OCI-LY3 (cell line): ENCODE measurements around the gene ANKRD44.
"Not testable (repeated sequence)": the region's sequence is repeated elsewhere in the genome, so short reads cannot be mapped to it uniquely, and the experiment has no call there.

ENCODE experiments used
- H2AFZ ChIP-seq: fragments of 200-600, 300-600 bp; shearing (Covaris generic); 2 replicates; pipeline ENCODE4 v1.6.0; 2014; ENCODE audit warnings: antibody characterized with exemption, low read depth, low read length
- H3K27ac ChIP-seq: fragments of 200-600, 300-600 bp; sonication (generic); 2 replicates; pipeline ENCODE4 v1.5.1; 2014; ENCODE audit warnings: mild to moderate bottlenecking, low read length, moderate library complexity, mixed read lengths
- H3K27me3 ChIP-seq: fragments of 200-600, 300-600 bp; sonication (generic); 2 replicates; pipeline ENCODE4 v1.6.1; 2014; ENCODE audit warnings: low read depth, low read length, mixed read lengths
- H3K36me3 ChIP-seq: fragments of 200-600, 300-600 bp; sonication (generic); replicated peaks from 2 replicates; pipeline ENCODE3; 2014; ENCODE audit warnings: low read depth, low read length, mixed read lengths
- H3K4me1 ChIP-seq: fragments of 300-600, 200-600 bp; sonication (generic); 2 replicates; pipeline ENCODE4 v1.6.1; 2014; ENCODE audit warnings: low read length, mixed read lengths
- H3K4me2 ChIP-seq: fragments of 200-600, 300-600 bp; sonication (generic); 2 replicates; pipeline ENCODE4 v1.6.1; 2014; ENCODE audit warnings: low read length, mixed read lengths
- H3K4me3 ChIP-seq: fragments of 300-600, 200-600 bp; sonication (generic); 2 replicates; pipeline ENCODE4 v1.5.1; 2014; ENCODE audit warnings: antibody characterized with exemption, mild to moderate bottlenecking, low read length, moderate library complexity
- H3K79me2 ChIP-seq: fragments of 300-600, 200-600 bp; shearing (Covaris generic); 2 replicates; pipeline ENCODE4 v1.6.1; 2014; ENCODE audit warnings: mild to moderate bottlenecking, low read length, mixed read lengths
- H3K9ac ChIP-seq: fragments of 300-600, 200-600 bp; shearing (Covaris generic); 2 replicates; pipeline ENCODE4 v1.6.0; 2014; ENCODE audit warnings: mild to moderate bottlenecking, low read length, moderate library complexity
- H3K9me3 ChIP-seq: fragments of 200-600, 300-600 bp; shearing (Covaris generic); 2 replicates; pipeline ENCODE4 v1.6.1; 2014; ENCODE audit warnings: low read length, mixed read lengths; ENCODE audit not compliant: insufficient read depth
- H4K20me1 ChIP-seq: fragments of 200-600, 300-600 bp; sonication (generic); 2 replicates; pipeline ENCODE4 v1.6.1; 2016; ENCODE audit warnings: low read length, mixed read lengths; ENCODE audit not compliant: insufficient read depth
- EZH2phosphoT487 ChIP-seq: fragments of 200-600 bp; shearing (Covaris generic); IDR thresholded peaks from 2 replicates; pipeline ENCODE4 v1.6.1; 2018; ENCODE audit warnings: antibody characterized with exemption, mixed run types, low read depth
- TF ChIP-seq, protein P1 (sequence below): fragments of 200-600, 300-600 bp; sonication (generic); IDR thresholded peaks from 2 replicates; pipeline ENCODE4 v1.5.1; 2014; ENCODE audit warnings: antibody characterized with exemption, low read length, low read depth

The ANKRD44 gene

DNA sequence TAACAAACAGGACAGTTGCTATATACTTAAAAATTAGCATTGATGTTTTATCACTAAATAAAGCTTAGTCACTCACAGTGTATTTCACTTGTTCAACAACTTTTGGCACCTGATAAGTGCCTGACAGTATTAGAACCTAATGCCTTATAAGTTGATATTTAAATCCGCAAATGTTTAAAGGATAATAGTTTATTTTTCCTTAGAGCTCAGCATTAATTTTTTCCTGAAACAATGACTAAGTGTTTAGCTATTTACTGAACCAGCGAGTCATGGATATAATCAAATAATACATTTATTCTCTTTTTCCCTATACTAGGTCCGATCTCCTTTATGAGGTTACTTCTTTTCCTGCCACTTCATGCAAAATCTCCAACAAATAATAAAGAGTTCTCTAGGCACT, 238.0 kb downstream of the ANKRD44 start:
- Histone ChIP-seq H3K79me2 (no peaks in the 10 kb centered on the region), H3K9me3 (no peaks in the 10 kb centered on the region), H3K27me3 (no peaks in the 10 kb centered on the region), H3K9ac (no peak overlapping the region), H3K4me1 (no peaks in the 10 kb centered on the region), H3K36me3 (peaks cover 3% of the 10 kb centered on the region), H3K4me3 (no peak overlapping the region), H4K20me1 (no peaks in the 10 kb centered on the region), H3K4me2 (no peak overlapping the region), H3K27ac (no peak overlapping the region), H2AFZ (no peak overlapping the region)
- TF ChIP-seq, protein P1, sequence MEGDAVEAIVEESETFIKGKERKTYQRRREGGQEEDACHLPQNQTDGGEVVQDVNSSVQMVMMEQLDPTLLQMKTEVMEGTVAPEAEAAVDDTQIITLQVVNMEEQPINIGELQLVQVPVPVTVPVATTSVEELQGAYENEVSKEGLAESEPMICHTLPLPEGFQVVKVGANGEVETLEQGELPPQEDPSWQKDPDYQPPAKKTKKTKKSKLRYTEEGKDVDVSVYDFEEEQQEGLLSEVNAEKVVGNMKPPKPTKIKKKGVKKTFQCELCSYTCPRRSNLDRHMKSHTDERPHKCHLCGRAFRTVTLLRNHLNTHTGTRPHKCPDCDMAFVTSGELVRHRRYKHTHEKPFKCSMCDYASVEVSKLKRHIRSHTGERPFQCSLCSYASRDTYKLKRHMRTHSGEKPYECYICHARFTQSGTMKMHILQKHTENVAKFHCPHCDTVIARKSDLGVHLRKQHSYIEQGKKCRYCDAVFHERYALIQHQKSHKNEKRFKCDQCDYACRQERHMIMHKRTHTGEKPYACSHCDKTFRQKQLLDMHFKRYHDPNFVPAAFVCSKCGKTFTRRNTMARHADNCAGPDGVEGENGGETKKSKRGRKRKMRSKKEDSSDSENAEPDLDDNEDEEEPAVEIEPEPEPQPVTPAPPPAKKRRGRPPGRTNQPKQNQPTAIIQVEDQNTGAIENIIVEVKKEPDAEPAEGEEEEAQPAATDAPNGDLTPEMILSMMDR, result no peak
- TF ChIP-seq EZH2phosphoT487, result no peak

DNA sequence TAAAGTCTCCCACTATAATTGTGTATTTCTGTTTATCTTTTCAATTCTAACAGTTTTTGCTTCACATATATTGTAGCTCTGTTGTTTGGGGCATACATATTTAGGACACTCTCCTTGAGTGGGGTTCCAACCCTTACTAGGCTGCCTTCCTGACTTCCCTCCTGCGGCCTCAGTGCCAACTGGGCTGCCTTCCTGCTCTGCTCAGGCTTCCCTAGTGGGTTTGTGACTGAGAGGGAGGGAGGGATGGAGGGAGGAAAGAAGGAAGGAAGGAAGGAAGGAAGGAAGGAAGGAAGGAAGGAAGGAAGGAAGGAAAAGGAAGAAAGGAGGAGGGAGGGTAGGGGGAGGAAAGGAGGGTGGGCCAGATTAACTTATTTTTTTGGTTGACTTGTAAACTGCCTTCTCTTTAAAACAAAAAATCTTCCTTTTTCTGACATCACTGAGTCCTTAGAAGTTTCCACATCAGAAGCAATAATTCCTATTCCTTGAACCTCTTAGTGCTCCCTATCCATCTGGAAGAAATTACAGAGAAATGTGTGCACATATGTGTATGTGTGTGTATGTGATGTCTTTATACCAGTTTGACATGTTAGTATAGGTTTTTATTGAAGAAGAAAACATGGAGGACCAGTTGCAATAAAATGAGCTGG, 238.7 kb downstream of the ANKRD44 start:
- TF ChIP-seq EZH2phosphoT487, result no peak
- TF ChIP-seq, protein P1, result no peak
- Histone ChIP-seq H3K27ac (no peak overlapping the region), H3K4me1 (no peaks in the 10 kb centered on the region), H3K9ac (no peak overlapping the region), H3K9me3 (no peaks in the 10 kb centered on the region), H3K79me2 (no peaks in the 10 kb centered on the region), H3K36me3 (peaks cover 3% of the 10 kb centered on the region), H2AFZ (no peak overlapping the region), H3K4me2 (no peak overlapping the region), H3K27me3 (no peaks in the 10 kb centered on the region), H4K20me1 (no peaks in the 10 kb centered on the region), H3K4me3 (no peak overlapping the region)

DNA sequence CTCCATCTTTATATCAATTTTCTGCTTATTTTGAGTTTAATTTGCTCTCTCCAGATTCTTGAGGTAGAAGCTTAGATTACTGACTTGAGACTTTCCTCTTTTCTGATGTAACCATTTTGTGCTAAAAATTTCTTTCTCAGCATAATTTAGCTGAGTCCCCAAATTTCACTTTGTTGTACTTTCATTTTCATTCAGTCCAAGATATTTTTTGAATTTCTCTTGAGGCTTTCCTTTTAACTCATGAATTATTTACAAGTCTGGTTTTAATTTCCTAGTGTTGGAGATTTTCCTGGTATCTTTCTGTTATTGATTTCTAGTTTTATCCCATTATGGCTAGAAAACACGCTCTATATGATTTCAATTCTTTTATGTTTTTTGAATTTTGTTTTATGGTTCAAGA, 239.4 kb downstream of the ANKRD44 start:
- Histone ChIP-seq H3K9ac (no peak overlapping the region), H3K36me3 (peaks cover 2% of the 10 kb centered on the region), H3K27ac (no peak overlapping the region), H4K20me1 (no peaks in the 10 kb centered on the region), H3K4me2 (no peak overlapping the region), H3K79me2 (no peaks in the 10 kb centered on the region), H3K27me3 (no peaks in the 10 kb centered on the region), H3K4me1 (no peaks in the 10 kb centered on the region), H3K4me3 (no peak overlapping the region), H2AFZ (no peak overlapping the region), H3K9me3 (no peaks in the 10 kb centered on the region)
- no peak for TF ChIP-seq EZH2phosphoT487
- TF ChIP-seq, protein P1, result no peak

DNA sequence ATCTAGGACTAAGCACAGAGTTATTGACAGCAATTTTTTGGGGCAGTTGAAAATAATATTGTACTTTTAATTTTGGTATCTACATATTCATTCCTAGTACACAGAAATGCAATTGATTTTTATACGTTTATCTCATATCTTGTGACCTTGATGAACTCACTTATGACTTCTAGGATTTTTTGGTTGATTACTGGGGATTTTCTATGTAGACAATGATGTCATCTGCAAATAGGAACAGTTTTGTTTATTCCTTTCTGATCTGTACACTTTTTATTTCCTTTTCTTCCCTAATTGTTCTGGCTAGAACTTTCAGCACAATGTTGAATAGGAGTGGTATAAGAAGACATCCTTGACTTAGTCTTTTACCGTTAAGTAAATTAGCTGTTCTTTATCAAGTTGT, 240.6 kb downstream of the ANKRD44 start:
- no peak overlapping the region for H3K4me2 ChIP-seq
- H3K79me2 ChIP-seq, result no peaks in the 10 kb centered on the region
- no peak overlapping the region for H3K27ac ChIP-seq
- TF ChIP-seq, protein P1, result no peak
- no peak for TF ChIP-seq EZH2phosphoT487
- no peaks in the 10 kb centered on the region for H4K20me1 ChIP-seq
- no peak overlapping the region for H3K9ac ChIP-seq
- H2AFZ ChIP-seq, result no peak overlapping the region
- no peaks in the 10 kb centered on the region for H3K27me3 ChIP-seq
- H3K4me3 ChIP-seq, result no peak overlapping the region
- no peaks in the 10 kb centered on the region for H3K4me1 ChIP-seq
- no peaks in the 10 kb centered on the region for H3K9me3 ChIP-seq
- no peaks in the 10 kb centered on the region for H3K36me3 ChIP-seq

DNA sequence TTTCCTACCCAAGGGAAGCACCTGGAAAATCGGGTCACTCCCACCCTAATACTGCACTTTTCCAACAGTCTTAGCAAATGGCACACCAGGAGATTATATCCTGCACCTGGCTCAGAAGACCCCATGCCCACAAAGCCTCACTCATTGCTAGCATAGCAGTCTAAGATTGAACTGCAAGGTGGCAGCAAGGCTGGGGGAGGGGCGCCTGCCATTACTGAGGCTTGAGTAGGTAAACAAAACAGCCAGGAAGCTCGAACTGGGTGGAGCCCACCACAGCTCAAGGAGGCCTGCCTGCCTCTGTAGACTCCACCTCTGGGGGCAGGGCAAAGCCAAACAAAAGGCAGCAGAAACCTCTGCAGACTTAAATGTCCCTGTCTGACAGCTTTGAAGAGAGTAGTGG, 248.0 kb downstream of the ANKRD44 start:
- not testable (repeated sequence) for H3K79me2 ChIP-seq, H3K4me3 ChIP-seq

More for the DNA sequence above, 248.0 kb downstream of the ANKRD44 start:
- not testable (repeated sequence) for H3K4me2 ChIP-seq, H3K27ac ChIP-seq, H2AFZ ChIP-seq, H3K36me3 ChIP-seq, H3K9me3 ChIP-seq, H3K4me1 ChIP-seq, H3K27me3 ChIP-seq, H3K9ac ChIP-seq, H4K20me1 ChIP-seq
